WTC11 (cell line): Measurements from ENCODE around the gene PLA2G5. TPM values are rescaled to one million over a fixed set of nuclear protein-coding genes. Genes with fewer than 3 reads are reported as not detected.

Experiments
- ATAC-seq: fragments of 200-7000 bp; cut with Tn5 transposase; 2 replicates; pipeline ENCODE4 v1.10.0; 2021; ENCODE audit warnings: mild to moderate bottlenecking, moderate library complexity
- CTCF ChIA-PET: fragments of 300-600 bp; sonication (Branson Sonifier 250); formaldehyde crosslinking; loops from one replicate; lab custom pipeline; 2021; ENCODE audit warnings: antibody characterized with exemption; lab: Charles Lee
- POLR2A ChIA-PET: fragments of 350-600 bp; sonication (Branson Sonifier 250); formaldehyde crosslinking; loops from one replicate; lab custom pipeline; 2021; ENCODE audit warnings: antibody characterized with exemption; lab: Charles Lee
- DNase-seq: peaks from one replicate; pipeline ENCODE4 v3.0.0; 2021; ENCODE audit warnings: low spot score
- H3K27ac Mint-ChIP-seq: 2 replicates; pipeline ENCODE4 v1.8.0; 2021; ENCODE audit warnings: mixed read lengths
- H3K27me3 Mint-ChIP-seq: 2 replicates; pipeline ENCODE4 v1.8.0; 2021; ENCODE audit warnings: low read depth, mild to moderate bottlenecking, moderate library complexity, mixed read lengths
- H3K36me3 Mint-ChIP-seq: 2 replicates; pipeline ENCODE4 v1.8.0; 2021; ENCODE audit warnings: mixed read lengths
- H3K4me1 Mint-ChIP-seq: 2 replicates; pipeline ENCODE4 v1.8.0; 2022; ENCODE audit warnings: mixed read lengths
- H3K4me3 Mint-ChIP-seq: 2 replicates; pipeline ENCODE4 v1.8.0; 2021; ENCODE audit warnings: mild to moderate bottlenecking, moderate library complexity, mixed read lengths
- H3K9me3 Mint-ChIP-seq: 2 replicates; pipeline ENCODE4 v1.8.0; 2021; ENCODE audit warnings: mixed read lengths
- AFF4 ChIP-seq: sonication (generic); formaldehyde crosslinking; IDR thresholded peaks from 2 replicates; pipeline ENCODE4 v1.8.1; 2023; ENCODE audit warnings: mild to moderate bottlenecking, missing genetic modification reagents, borderline replicate concordance
- CREM ChIP-seq: sonication (generic); formaldehyde crosslinking; IDR thresholded peaks from 2 replicates; pipeline ENCODE4 v1.8.1; 2022; ENCODE audit warnings: mild to moderate bottlenecking, missing genetic modification reagents, moderate library complexity
- E2F1 ChIP-seq: sonication (generic); formaldehyde crosslinking; IDR thresholded peaks from 2 replicates; pipeline ENCODE4 v1.8.0; 2022; ENCODE audit warnings: mild to moderate bottlenecking, missing genetic modification reagents
- ERG ChIP-seq: fragments of 250-450 bp; sonication (Bioruptor Pico); IDR thresholded peaks from 2 replicates; pipeline ENCODE4 v1.8.0; 2021; ENCODE audit warnings: mild to moderate bottlenecking
- FOXP4 ChIP-seq: sonication (generic); formaldehyde crosslinking; IDR thresholded peaks from 2 replicates; pipeline ENCODE4 v1.8.0; 2022; ENCODE audit warnings: mild to moderate bottlenecking, missing genetic modification reagents
- GABPB1 ChIP-seq: sonication (generic); formaldehyde crosslinking; IDR thresholded peaks from 2 replicates; pipeline ENCODE4 v1.8.1; 2023; ENCODE audit warnings: mild to moderate bottlenecking, missing genetic modification reagents
- JUN ChIP-seq: sonication (generic); formaldehyde crosslinking; IDR thresholded peaks from 2 replicates; pipeline ENCODE4 v1.8.0; 2023; ENCODE audit warnings: mild to moderate bottlenecking, missing genetic modification reagents
- MYBL2 ChIP-seq: sonication (generic); formaldehyde crosslinking; IDR thresholded peaks from 2 replicates; pipeline ENCODE4 v1.8.1; 2023; ENCODE audit warnings: mild to moderate bottlenecking, moderate library complexity, missing genetic modification reagents
- NFYB ChIP-seq: sonication (generic); formaldehyde crosslinking; conservative IDR thresholded peaks from 2 replicates; pipeline ENCODE4 v1.8.0; 2022; ENCODE audit warnings: low read depth, missing genetic modification reagents
- NR3C1 ChIP-seq: sonication (generic); formaldehyde crosslinking; conservative IDR thresholded peaks from 2 replicates; pipeline ENCODE4 v1.8.1; 2023; ENCODE audit warnings: low read depth, mild to moderate bottlenecking, missing genetic modification reagents
- OVOL2 ChIP-seq: fragments of 250-450 bp; sonication (Bioruptor Pico); IDR thresholded peaks from 2 replicates; pipeline ENCODE4 v1.9.0; 2021; ENCODE audit warnings: mild to moderate bottlenecking, borderline replicate concordance
- PRDM15 ChIP-seq: sonication (generic); formaldehyde crosslinking; IDR thresholded peaks from 2 replicates; pipeline ENCODE4 v1.8.0; 2022; ENCODE audit warnings: missing genetic modification reagents
- PRRX2 ChIP-seq: fragments of 250-450 bp; sonication (Bioruptor Pico); IDR thresholded peaks from 2 replicates; pipeline ENCODE4 v1.8.0; 2021; ENCODE audit warnings: mild to moderate bottlenecking
- SMAD3 ChIP-seq: sonication (generic); formaldehyde crosslinking; IDR thresholded peaks from 2 replicates; pipeline ENCODE4 v1.8.0; 2022; ENCODE audit warnings: missing genetic modification reagents, mild to moderate bottlenecking, borderline replicate concordance
- SMAD4 ChIP-seq: sonication (generic); formaldehyde crosslinking; IDR thresholded peaks from 2 replicates; pipeline ENCODE4 v1.8.0; 2022; ENCODE audit warnings: mild to moderate bottlenecking, missing genetic modification reagents
- SP1 ChIP-seq: sonication (generic); formaldehyde crosslinking; conservative IDR thresholded peaks from 2 replicates; pipeline ENCODE4 v1.8.1; 2022; ENCODE audit warnings: missing genetic modification reagents
- TEAD4 ChIP-seq: sonication (generic); formaldehyde crosslinking; IDR thresholded peaks from 2 replicates; pipeline ENCODE4 v1.8.0; 2022; ENCODE audit warnings: mild to moderate bottlenecking, missing genetic modification reagents
- ZBTB21 ChIP-seq: sonication (generic); formaldehyde crosslinking; IDR thresholded peaks from 2 replicates; pipeline ENCODE4 v1.8.1; 2023; ENCODE audit warnings: mild to moderate bottlenecking, missing genetic modification reagents, borderline replicate concordance
- ZNF138 ChIP-seq: sonication (generic); formaldehyde crosslinking; conservative IDR thresholded peaks from 2 replicates; pipeline ENCODE4 v1.8.1; 2022; ENCODE audit warnings: mild to moderate bottlenecking, moderate library complexity, missing genetic modification reagents
- ZNF232 ChIP-seq: sonication (generic); formaldehyde crosslinking; IDR thresholded peaks from 2 replicates; pipeline ENCODE4 v1.8.0; 2022; ENCODE audit warnings: mild to moderate bottlenecking, missing genetic modification reagents
- ZNF263 ChIP-seq: sonication (generic); formaldehyde crosslinking; IDR thresholded peaks from 2 replicates; pipeline ENCODE4 v1.8.1; 2022; ENCODE audit warnings: low read depth, mild to moderate bottlenecking, moderate library complexity, missing genetic modification reagents
- ZNF423 ChIP-seq: fragments of 250-450 bp; sonication (Bioruptor Pico); IDR thresholded peaks from 2 replicates; pipeline ENCODE4 v2.1.2; 2022; ENCODE audit warnings: mild to moderate bottlenecking, moderate library complexity
- ZNF671 ChIP-seq: fragments of 250-450 bp; sonication (Bioruptor Pico); IDR thresholded peaks from 2 replicates; pipeline ENCODE4 v1.8.0; 2021; ENCODE audit warnings: mild to moderate bottlenecking
- total RNA-seq: library from RNA; stranded (reverse); gene quantifications from 3 replicates; pipeline ENCODE4 v1.2.3, GENCODE V29; 2021

The PLA2G5 gene
- total RNA-seq, 1 experiment from 2014 or later: not detected

DNA sequence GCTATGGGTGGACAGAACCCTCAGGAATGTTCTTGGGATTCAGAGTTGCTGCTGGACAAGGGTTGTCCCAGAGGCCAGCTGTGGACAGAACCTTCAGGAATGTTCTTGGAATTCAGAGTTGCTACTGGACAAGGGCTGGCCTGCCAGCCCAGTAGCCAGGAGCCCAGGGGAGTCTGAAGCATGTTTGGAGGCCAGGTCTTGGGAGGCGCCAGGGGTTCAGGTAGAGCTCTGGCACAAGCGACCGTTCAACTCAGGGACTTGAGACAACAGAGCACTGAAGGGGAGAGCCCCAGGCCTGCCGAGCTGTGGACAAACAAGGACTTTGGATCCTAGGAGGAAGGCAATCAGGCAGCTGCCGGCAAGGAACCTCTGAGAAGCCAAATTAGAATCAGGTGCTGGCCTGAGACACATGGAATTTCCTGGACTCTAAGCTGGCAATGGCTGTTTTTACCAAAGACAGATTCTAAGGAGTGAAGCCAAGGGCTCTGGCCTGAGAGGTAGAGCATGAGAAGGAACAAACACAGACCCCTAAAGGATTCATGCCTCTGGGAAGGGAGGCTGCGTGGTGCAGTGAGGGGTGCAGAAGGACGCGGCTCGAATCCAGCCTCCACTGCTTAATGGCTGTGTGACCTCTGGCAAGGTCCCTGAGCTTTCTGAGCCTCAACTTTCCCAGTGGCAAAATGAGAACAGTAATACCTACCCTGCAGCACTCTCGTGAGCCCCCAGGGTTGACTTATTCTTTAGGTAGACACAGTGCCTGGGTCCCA is 13.4 kb downstream of the PLA2G5 start (continued):
- TF ChIP-seq FOXP4 (CRISPR knock-in tag) (no peak), ZNF263 (no peak), AFF4 (CRISPR knock-in tag) (no peak), ZNF232 (CRISPR knock-in tag) (no peak), SMAD3 (CRISPR knock-in tag) (no peak), ERG (CRISPR knock-in tag) (no peak), NR3C1 (CRISPR knock-in tag) (no peak), PRDM15 (CRISPR knock-in tag) (no peak)

DNA sequence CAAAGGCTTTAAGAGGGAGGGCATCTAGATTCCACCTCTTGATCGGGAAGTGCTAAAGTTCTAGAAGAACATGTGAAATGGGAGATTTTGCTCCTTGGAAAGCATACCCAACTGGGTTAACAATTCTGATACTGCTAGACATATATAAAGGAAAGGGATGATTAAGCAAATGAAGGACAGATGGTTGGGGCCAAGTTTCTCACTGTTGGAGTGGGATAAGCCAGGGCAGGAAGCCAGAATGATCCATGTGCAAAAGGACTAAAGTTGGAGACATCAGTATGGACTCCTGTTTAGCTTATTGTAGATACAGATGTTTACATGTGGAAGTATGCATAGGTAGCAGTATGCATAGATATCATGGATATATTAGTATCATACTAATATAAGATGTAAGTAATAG is 16.8 kb downstream of the PLA2G5 start:
- Mint-ChIP-seq H3K36me3 (no peaks in the 10 kb centered on the region), H3K27me3 (peaks cover 8% of the 10 kb centered on the region), H3K4me3 (no peak overlapping the region), H3K4me1 (peaks cover 5% of the 10 kb centered on the region), H3K9me3 (peaks cover 18% of the 10 kb centered on the region), H3K27ac (no peak overlapping the region)
- POLR2A ChIA-PET: no interaction called here
- no peak for ATAC-seq
- CTCF ChIA-PET: interaction anchor here (1.3 kb wide), 1 partner anchor 24 kb away, joined by 3 read pairs; no protein-coding TSS in a partner anchor
- no peak for DNase-seq
- TF ChIP-seq E2F1 (CRISPR knock-in tag) (no peak), FOXP4 (CRISPR knock-in tag) (no peak), OVOL2 (CRISPR knock-in tag) (no peak), ZNF671 (CRISPR knock-in tag) (no peak), CREM (CRISPR knock-in tag) (no peak), ZNF138 (CRISPR knock-in tag) (no peak), NFYB (no peak), JUN (no peak), SP1 (CRISPR knock-in tag) (no peak), MYBL2 (CRISPR knock-in tag) (no peak), GABPB1 (CRISPR knock-in tag) (no peak), SMAD4 (CRISPR knock-in tag) (no peak), ZBTB21 (CRISPR knock-in tag) (no peak), ZNF423 (CRISPR knock-in tag) (no peak), TEAD4 (CRISPR knock-in tag) (no peak), PRRX2 (no peak)
